Breast epithelium (tissue), 4 donors: ENCODE measurements around the gene PCNX2. TPM values are rescaled to one million over a fixed set of nuclear protein-coding genes. Genes with fewer than 3 reads are reported as not detected.

Experiments
- DNase-seq, 2 donors: peaks; one replicate each; pipeline ENCODE4 v3.0.0-alpha.2; 2019; ENCODE audit warnings: low spot score in 2 of 2
- H3K27ac ChIP-seq, 2 donors: fragments of 200-600 bp; sonication (generic) in 1 of 2; one replicate each; pipeline ENCODE4 v1.5.1; 2016 to 2019; ENCODE audit warnings: mild to moderate bottlenecking in 1 of 2
- H3K27me3 ChIP-seq, 2 donors: fragments of 200-600 bp; sonication (generic) in 1 of 2; one replicate each; pipeline versions ENCODE4 v1.5.1 to v1.6.0; 2017 to 2019; ENCODE audit warnings: control low read depth in 1 of 2, mild to moderate bottlenecking in 1 of 2
- H3K36me3 ChIP-seq: fragments of 200-600 bp; one replicate; pipeline ENCODE4 v1.5.1; 2019
- H3K4me1 ChIP-seq, 2 donors: fragments of 200-600 bp; sonication (generic); one replicate each; pipeline ENCODE4 v1.5.1; 2016 to 2019; ENCODE audit warnings: control low read depth in 1 of 2
- H3K4me3 ChIP-seq, 3 donors: fragments of 200-600 bp; sonication (generic); 1 replicate in 2 of 3; 2 replicates in 1 of 3; pipeline ENCODE4 v1.5.1; 2016 to 2019; ENCODE audit warnings: mild to moderate bottlenecking in 3 of 3, moderate library complexity in 2 of 3
- H3K9me3 ChIP-seq, 2 donors: fragments of 200-600 bp; sonication (generic) in 1 of 2; one replicate each; pipeline ENCODE4 v1.5.1; 2016 to 2019; ENCODE audit warnings: control low read depth in 1 of 2
- POLR2A ChIP-seq: fragments of 450-650 bp; IDR thresholded peaks from one replicate; pipeline ENCODE4 v1.6.1; 2016; ENCODE audit warnings: antibody characterized with exemption, mild to moderate bottlenecking, moderate library complexity
- POLR2AphosphoS5 ChIP-seq, 3 donors: sonication (generic); formaldehyde crosslinking; IDR thresholded peaks; one replicate each; pipeline ENCODE4 v1.6.1; 2017; ENCODE audit warnings: antibody characterized with exemption in 3 of 3
- intact Hi-C: fragments of 100-400 bp; cut with DNase I; formaldehyde crosslinking; loops from one replicate; pipeline ENCODE4 v1.15.1; 2023; ENCODE audit warnings: low total_unique reads
- total RNA-seq, 3 donors: library from RNA; depleted of rRNA; stranded (reverse); fragments of >200 nt; gene quantifications; one replicate each; pipeline ENCODE4 v1.1.0, GENCODE V29; 2016
- TF ChIP-seq, protein P1 (sequence below), 3 donors: fragments of 450-650 bp; IDR thresholded peaks; one replicate each; pipeline ENCODE4 v1.5.1; 2016 to 2017; ENCODE audit warnings: antibody characterized with exemption in 3 of 3, mild to moderate bottlenecking in 3 of 3, moderate library complexity in 3 of 3

The PCNX2 gene
- total RNA-seq, 3 donors from 2014 or later: 18.7 to 32.6 (median 26.2) TPM

GRCh38 chr1:232990176-232991128 is 305.1 kb downstream of the PCNX2 start:
- no peak for DNase-seq
- Histone ChIP-seq H3K27me3 (no peaks in the 10 kb centered on the region), H3K4me1 (no peaks in the 10 kb centered on the region)

DNA sequence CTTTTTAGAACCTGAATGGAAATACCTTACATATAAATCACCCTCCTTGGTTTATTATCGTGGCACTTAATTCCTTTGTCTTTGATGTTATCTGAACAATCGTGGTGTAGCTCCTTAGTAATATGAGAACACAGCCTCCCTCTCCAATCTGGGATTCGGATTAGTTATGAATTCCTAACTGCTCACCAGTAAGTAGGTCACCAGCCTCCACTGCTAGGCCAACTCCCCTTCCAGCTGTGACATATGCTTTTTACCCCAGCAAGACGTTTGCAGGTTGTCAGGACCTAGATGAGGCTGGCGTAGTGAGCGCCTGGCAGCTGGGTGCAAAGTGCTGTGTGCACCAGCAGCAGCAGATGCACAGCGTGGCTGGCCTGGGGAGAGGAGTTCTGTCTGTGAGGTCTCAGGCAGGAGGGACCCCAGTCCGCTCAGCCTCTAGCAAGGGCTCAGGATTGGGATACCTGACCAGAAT is 306.9 kb downstream of the PCNX2 start:
- no peaks in the 10 kb centered on the region for H3K4me1 ChIP-seq
- peaks cover 4% of the 10 kb centered on the region in 2 donors for H3K9me3 ChIP-seq
- no peak for DNase-seq
- TF ChIP-seq, protein P1, sequence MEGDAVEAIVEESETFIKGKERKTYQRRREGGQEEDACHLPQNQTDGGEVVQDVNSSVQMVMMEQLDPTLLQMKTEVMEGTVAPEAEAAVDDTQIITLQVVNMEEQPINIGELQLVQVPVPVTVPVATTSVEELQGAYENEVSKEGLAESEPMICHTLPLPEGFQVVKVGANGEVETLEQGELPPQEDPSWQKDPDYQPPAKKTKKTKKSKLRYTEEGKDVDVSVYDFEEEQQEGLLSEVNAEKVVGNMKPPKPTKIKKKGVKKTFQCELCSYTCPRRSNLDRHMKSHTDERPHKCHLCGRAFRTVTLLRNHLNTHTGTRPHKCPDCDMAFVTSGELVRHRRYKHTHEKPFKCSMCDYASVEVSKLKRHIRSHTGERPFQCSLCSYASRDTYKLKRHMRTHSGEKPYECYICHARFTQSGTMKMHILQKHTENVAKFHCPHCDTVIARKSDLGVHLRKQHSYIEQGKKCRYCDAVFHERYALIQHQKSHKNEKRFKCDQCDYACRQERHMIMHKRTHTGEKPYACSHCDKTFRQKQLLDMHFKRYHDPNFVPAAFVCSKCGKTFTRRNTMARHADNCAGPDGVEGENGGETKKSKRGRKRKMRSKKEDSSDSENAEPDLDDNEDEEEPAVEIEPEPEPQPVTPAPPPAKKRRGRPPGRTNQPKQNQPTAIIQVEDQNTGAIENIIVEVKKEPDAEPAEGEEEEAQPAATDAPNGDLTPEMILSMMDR (IDR thresholded peaks at IDR 0.05): no peak
- TF ChIP-seq POLR2A (no peak), POLR2AphosphoS5 (IDR thresholded peaks at IDR 0.05) (no peak)
- H3K27ac ChIP-seq: no peak overlapping the region
- H3K27me3 ChIP-seq: no peaks in the 10 kb centered on the region
- intact Hi-C loops: no loop called here
- H3K4me3 ChIP-seq: no peak overlapping the region
- H3K36me3 ChIP-seq: no peaks in the 10 kb centered on the region

More at GRCh38 chr1:232990176-232991128, 305.1 kb downstream of the PCNX2 start:
- Histone ChIP-seq H3K36me3 (no peaks in the 10 kb centered on the region), H3K27ac (no peak overlapping the region), H3K4me3 (no peak overlapping the region), H3K9me3 (peaks cover 9 to 12% of the 10 kb centered on the region in 2 donors)
- intact Hi-C loops: no loop called here
- TF ChIP-seq POLR2AphosphoS5 (IDR thresholded peaks at IDR 0.05): no peak
- no peak for TF ChIP-seq POLR2A
- TF ChIP-seq, protein P1 (IDR thresholded peaks at IDR 0.05): no peak

DNA sequence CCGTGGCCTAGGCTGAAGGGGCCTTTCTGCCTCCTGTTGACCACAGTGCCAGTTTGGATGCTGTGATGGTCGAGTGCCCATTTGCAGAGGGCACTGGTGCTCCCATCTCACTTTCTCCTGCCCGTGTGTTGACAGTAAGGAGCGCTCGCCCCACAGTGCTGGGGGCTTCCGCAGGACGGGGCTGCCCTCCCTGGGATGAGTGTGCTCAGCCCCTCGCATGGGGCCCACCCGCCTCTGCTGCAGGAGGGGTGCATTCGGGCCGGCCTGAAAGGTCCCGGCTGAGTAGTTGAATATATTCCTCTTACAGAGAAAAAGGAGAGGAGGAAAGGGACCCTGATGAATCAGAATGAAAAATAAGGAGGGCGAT is 307.8 kb downstream of the PCNX2 start:
- Histone ChIP-seq H3K27me3 (no peaks in the 10 kb centered on the region), H3K36me3 (no peaks in the 10 kb centered on the region), H3K4me3 (no peak overlapping the region), H3K9me3 (no peaks in the 10 kb centered on the region), H3K4me1 (no peaks in the 10 kb centered on the region), H3K27ac (no peak overlapping the region)
- TF ChIP-seq POLR2A (no peak), POLR2AphosphoS5 (IDR thresholded peaks at IDR 0.05) (no peak)
- TF ChIP-seq, protein P1 (IDR thresholded peaks at IDR 0.05): no peak
- intact Hi-C loops: no loop called here
- no peak for DNase-seq

DNA sequence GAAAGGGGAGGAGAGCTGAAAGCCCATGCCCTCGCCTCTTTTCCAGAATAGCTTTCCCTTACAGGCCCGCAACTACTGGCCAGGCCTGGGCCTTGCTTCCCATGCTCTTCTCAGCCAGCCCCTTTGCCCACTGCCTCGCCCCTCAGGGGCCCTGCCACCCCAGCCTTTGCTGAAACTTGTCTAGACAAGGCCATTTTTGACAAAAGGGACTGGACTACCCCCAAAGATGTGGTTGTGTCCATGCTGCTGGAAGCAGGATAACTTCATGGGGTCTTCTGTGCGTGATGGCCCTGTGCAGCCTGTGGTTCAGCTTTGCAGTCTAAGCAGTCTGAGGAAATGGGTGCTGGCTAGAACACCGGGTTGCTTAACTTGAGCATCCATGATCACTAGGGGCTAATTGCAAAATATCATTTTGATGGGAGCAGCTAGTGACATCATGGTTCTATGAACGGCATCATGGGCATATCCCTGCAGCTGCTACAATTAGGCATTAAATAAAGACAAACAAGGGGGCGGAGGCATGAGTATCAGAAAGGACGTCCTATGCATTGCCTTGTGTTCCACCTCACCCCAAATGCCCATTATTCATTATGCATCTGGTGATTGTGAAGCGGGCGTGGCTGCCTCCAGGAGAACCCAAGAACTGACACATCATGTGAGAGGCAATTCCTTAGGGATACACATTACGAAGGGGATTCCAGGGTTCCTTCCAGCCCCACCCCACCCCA is 308.3 kb downstream of the PCNX2 start:
- H3K27ac ChIP-seq: no peak overlapping the region
- no peak for TF ChIP-seq POLR2A
- no peaks in the 10 kb centered on the region for H3K9me3 ChIP-seq
- no peaks in the 10 kb centered on the region for H3K4me1 ChIP-seq
- H3K36me3 ChIP-seq: no peaks in the 10 kb centered on the region
- no peak overlapping the region for H3K4me3 ChIP-seq
- H3K27me3 ChIP-seq: no peaks in the 10 kb centered on the region
- intact Hi-C loops: no loop called here
- no peak for DNase-seq

DNA sequence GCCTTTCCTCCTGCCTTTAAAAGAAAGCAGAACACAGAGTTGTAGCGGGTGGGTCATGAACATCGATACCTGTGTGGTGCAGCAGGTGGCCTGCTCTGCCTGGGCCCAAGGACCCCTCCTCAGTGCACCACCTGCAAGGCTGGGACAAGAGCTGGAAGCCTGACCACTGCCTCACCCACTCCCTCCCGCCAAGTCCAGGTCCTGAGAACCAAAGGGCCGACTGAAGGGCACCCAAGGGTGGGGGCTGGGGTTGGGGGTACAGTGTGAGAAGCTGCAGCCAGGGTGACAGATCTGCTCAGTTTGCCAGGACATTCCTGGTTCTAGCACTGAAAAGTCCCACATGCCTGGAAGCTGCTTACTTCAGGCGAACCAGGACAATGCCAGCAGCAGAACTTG is 309.0 kb downstream of the PCNX2 start:
- intact Hi-C loops: no loop called here
- no peak for DNase-seq
- TF ChIP-seq POLR2AphosphoS5 (IDR thresholded peaks at IDR 0.05) (no peak), POLR2A (no peak)
- TF ChIP-seq, protein P1 (IDR thresholded peaks at IDR 0.05): no peak
- no peaks in the 10 kb centered on the region for H3K27me3 ChIP-seq
- no peaks in the 10 kb centered on the region for H3K36me3 ChIP-seq
- no peaks in the 10 kb centered on the region for H3K9me3 ChIP-seq
- no peak overlapping the region for H3K27ac ChIP-seq
- H3K4me1 ChIP-seq: no peaks in the 10 kb centered on the region
- no peak overlapping the region for H3K4me3 ChIP-seq
